Activated effector memory CD4-positive, alpha-beta T cell treated with anti-CD3 and anti-CD28 coated beads, Interleukin-2, amount 50 U/mL, for 16 hours (primary cell): ENCODE data around the gene CFAP58.

Source experiments
- DNase-seq: peaks from one replicate; pipeline ENCODE4 v3.0.0-alpha.2; 2020

CFAP58 gene

GRCh38 chr10:104380336-104380735 is 26.7 kb downstream of the CFAP58 start:
- no peak for DNase-seq

DNA sequence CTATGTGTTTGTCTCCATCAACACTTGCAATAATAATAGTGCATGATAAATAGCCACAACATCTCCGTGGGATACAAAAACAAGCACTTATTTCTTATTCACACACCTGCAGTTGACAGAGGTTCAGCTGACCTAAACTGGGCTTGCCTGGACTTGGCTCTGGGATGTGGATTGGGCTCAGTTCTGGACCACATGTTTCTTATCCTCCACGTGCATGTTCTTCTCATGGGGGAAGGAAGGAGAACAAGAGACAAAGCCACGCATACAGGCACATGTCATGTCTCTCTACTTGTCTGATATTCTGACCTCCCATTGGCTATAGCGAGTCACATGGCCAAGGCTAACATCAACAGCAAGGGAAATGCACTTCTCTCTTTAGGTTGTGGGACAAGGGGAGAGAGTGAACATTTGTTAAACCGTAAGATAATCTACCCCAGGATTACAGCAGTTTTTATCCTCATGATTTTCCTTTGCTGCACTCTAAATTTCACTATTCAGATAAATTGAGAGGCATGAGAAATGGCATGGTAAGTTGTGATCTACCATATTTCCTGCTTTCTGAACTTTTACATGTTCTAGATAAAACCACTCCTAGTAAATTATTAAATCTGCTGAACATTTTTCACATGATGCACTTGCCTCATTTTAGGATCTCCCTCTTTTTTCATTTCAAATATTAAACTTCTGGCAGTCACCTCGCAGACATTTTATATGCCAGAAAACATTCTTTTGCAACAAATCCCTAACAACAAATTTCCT is 33.7 kb downstream of the CFAP58 start:
- no peak for DNase-seq

DNA sequence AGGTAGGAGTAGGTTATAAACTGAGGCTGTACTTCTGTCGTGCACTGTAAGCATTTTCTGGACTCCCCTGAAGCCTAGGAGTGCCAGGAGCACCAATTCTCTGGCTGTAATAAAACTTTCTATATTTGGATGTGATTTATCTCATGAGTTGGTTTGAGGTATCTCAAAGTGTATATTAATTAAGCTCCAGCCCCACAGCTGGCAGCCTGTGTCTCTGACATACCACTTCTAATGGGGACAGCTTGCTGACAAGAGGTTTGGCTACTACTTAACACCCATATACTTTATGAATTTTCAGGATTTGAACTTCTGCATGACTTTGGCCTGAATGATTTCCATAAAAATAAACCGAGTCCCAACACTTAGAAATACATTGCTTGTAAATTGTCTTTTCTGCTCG is 35.2 kb downstream of the CFAP58 start:
- no peak for DNase-seq

DNA sequence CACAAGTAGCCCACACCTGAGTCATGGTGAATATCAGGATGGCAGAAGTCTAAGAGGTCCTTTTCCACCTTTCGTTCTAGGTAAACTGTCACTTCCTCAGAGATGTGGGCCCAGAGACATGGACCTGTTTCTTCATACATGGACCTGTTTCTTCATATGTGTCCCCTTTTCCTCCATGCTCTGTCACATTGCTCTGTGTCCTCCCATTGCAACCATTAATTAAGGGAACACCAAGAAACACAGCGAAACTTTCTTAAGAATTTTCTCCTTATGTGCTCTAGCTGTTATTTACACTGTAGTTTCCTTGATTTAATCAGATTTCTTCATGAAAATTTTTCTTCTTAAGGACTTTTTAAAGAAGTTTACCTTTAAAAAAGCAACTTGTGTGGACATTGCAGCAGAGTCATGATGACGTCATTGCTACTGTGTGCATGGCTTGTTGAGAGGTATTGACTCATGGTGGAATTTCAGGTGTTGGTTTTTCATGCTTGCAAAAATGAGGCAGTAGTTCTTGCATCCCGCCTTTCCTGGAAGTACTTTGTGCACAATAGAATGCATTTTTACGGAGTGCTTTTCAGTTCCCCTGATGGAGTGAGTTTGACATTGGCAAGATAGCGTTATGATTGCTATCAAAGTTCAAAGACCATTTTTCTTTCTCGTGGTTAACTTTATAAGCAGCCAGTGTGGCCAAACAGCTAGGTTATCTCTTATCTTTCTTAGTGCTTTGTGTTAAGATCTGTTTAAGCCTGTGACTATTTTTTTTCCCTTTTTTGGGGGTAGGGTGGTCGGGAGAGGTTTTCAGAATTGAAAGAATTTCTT is 37.7 kb downstream of the CFAP58 start:
- no peak for DNase-seq

GRCh38 chr10:104391969-104392296 is 38.3 kb downstream of the CFAP58 start:
- no peak for DNase-seq

- no peak for DNase-seq
Observed at GRCh38 chr10:104393387-104393786, 39.8 kb downstream of the CFAP58 start.

- DNase-seq = no peak
Observed at GRCh38 chr10:104396581-104396980, 42.9 kb downstream of the CFAP58 start.

GRCh38 chr10:104403636-104404035 is 50.0 kb downstream of the CFAP58 start:
- no peak for DNase-seq

DNA sequence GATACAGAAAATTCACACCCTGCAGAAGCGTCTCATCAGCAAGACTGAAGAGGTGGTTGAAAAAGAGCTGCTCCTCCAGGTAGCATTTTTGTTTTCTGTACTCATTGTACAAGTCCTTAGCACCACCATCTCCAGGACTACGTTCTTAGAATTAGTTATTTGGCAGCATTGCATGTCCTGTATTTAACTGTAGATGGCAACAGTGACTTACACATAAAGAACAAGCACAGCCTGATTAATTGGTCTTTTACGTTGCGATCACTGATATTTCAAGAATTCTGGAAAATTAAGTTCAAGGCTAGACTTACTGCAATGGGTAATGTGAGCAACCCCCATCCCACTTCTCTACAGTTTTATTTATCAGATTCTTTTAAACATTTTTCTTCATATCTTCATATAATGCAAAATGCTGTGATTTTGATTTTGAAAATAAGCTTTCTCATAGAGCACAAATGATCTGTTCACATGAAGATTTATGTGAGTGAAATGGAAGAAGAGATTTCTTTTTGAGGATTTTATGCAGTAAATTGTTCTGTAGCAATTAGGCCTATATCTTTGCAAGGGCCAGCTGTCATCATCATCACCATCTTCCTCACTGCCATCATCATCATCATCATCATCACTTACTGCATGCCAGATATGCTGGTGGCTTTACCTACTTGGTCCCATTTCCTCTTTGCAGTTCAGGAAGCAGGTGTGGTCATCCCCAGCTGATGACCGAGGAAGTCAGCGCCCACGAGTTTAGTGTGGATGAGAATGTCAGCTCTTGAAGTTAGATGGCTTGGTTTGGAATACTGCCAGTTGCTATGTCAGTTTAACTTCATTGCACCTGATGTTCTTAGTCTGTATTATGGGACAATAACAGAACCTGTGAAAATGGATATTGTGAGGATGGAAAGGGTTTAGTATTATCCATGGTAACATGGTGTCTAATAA is 53.4 kb downstream of the CFAP58 start:
- no peak for DNase-seq

GRCh38 chr10:104413528-104413927 is 59.9 kb downstream of the CFAP58 start:
- no peak for DNase-seq

DNA sequence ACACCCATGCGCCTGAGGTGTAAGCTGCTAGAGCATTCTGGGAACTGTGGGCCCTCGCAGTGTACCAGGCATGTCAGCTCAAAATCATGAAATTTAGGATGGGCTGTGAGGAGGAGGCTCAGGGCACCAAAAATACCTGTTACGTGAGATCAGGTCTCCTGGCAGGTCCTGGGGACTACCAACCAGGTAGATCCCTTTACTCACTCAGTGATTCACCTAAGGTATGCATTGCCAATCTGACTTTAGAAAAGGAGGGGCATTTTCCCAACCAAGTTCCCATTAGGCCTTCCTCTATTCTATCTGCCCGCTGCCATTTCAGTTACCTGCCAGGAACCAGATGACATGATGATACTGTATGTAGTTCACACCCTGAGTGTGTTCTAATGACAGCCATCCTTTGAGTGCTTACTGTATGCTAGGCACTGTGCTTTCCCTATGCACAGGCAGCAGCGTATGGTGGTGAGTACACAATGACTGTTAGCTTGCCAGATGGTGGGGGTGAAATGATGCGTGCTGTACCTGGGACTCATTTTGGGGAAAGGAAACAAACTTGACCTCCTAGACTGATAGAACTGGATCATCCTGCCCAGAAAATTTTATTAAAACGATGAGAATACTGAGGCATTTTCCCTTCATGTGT is 62.0 kb downstream of the CFAP58 start:
- DNase-seq = no peak

- no peak for DNase-seq
Observed at GRCh38 chr10:104416851-104417250, 63.2 kb downstream of the CFAP58 start.

DNA sequence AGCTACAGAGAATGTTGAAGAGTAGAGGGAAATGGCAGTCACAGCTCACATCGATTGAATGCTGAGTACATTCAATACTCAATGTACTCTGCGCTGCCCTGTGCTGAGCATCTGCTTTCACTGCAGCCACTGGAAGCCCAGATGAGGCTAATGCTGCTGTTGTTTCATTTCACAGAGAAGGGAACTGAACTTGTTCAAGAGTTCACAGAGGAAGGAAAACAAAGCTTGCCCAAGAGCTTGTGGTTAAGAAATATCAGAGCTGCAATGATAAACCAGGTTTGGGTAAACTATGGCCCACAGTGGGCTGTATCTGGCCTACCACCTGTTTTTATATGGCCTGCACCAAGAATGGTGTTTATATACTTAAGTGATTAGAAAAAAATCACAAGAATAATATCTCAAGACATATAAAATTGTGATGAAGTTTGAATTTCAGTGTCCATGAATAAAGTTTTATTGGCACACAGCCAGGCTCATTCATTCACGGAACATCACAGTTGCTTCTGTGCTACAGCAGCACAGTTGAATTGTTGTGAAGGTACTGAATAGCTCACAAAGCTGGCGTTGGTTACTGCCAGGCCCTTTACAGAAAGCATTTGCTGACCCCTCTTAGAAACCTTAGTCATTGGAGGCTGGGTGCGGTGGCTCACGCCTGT is 64.1 kb downstream of the CFAP58 start:
- no peak for DNase-seq

GRCh38 chr10:104424719-104425118 is 71.1 kb downstream of the CFAP58 start:
- DNase-seq = no peak

- no peak for DNase-seq
Observed at GRCh38 chr10:104427989-104428388, 74.4 kb downstream of the CFAP58 start.

GRCh38 chr10:104429846-104430245 is 76.2 kb downstream of the CFAP58 start:
- no peak for DNase-seq

DNA sequence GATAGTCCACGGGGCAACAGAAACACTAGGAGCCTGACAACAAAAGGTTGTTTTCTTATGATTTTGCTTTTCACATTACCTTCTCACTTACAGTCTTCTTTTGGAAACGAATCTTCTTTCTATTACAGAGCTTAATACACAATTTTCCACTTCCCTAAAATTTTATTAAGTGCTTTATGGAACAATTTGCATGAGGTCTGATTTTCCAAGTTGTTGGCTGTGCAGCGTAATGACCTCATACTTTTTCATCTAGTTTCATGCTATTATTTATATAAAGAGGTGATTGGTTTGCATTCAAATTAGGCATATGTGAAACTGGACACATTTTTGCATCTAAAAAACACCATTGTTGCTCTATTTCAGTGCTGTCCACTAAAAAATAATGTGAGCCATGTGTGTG is 76.7 kb downstream of the CFAP58 start:
- no peak for DNase-seq

DNA sequence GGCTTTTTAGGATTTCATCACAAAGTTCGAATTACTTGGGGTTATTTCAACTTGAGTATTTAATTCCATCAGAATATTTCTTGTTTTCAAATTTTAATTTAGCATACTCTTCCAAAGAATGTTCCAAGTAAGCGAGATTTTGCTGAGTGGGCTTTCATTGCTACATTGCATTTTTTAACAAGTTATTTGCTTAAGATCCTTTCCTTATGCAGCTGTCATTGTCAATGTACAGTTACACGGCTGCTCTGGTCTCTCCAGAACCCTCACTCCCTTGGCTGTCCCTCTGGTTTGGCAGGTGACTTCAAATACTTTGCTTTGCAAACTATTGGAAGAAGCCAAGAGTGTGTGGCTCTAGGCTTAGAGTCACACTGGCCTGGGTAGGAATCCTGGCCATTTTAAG is 80.0 kb downstream of the CFAP58 start:
- DNase-seq = no peak

DNA sequence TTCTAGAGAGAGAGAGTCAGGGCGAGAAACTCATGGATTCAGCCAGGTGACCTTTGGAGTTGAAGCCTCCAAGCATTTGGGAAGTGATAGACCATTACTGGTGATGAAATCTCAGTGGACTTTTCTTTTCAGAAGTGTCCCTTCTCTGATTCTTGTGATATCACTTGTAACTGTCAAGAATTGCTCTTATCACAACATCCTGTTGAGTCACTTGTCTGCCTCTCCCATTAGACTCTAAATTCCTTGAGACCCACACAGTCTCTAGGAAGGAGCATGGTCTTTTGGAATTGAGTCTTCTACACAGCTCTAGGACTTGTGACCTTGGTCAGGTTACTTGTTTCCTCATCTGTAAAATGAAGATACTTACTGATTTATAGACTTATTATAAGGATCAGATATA is 81.0 kb downstream of the CFAP58 start:
- no peak for DNase-seq

- DNase-seq = no peak
Observed at GRCh38 chr10:104435822-104436221, 82.2 kb downstream of the CFAP58 start.

GRCh38 chr10:104437226-104437625 is 83.6 kb downstream of the CFAP58 start:
- no peak for DNase-seq

DNA sequence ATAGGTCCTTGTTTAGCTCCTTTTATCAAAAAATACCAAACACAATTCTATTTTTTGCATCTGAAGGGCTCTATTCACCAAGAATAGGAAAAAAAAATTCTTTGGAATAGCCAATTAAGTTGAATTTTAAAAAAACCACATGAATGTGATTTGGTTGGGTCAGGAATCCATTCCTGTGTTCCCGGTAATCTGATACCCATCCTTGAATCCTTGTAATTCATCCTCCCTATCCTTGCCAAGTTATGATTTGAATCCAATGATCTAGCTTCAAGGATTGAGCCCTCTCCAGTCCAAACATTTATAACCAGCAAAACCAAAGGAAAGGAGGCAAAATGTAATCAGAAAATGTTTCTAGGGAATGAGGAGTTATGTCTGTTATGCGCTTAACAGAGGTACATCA is 86.6 kb downstream of the CFAP58 start:
- DNase-seq = no peak
